Chondrocyte (in vitro differentiated cells): ENCODE measurements around the gene XRRA1. TPM values are rescaled to one million over a fixed set of nuclear protein-coding genes. Genes with fewer than 3 reads are reported as not detected.

ENCODE experiments used
- DNase-seq: peaks from one replicate; pipeline ENCODE4 v3.0.0; 2021; ENCODE audit warnings: mixed read lengths, low spot score
- H3K27ac Mint-ChIP-seq: one replicate; pipeline ENCODE4 v1.8.0; 2021; ENCODE audit warnings: mild to moderate bottlenecking, moderate library complexity, mixed read lengths; ENCODE audit not compliant: unreplicated experiment
- H3K27me3 Mint-ChIP-seq: 2 replicates; pipeline ENCODE4 v1.8.0; 2021; ENCODE audit warnings: low read depth, mixed read lengths
- H3K36me3 Mint-ChIP-seq: 2 replicates; pipeline ENCODE4 v1.8.0; 2021; ENCODE audit warnings: low read depth, mixed read lengths
- H3K4me1 Mint-ChIP-seq: 2 replicates; pipeline ENCODE4 v1.8.0; 2021; ENCODE audit warnings: low read depth, mild to moderate bottlenecking, mixed read lengths
- H3K4me3 Mint-ChIP-seq: one replicate; pipeline ENCODE4 v1.8.0; 2021; ENCODE audit warnings: mild to moderate bottlenecking, moderate library complexity, mixed read lengths; ENCODE audit not compliant: unreplicated experiment
- H3K9me3 Mint-ChIP-seq: 2 replicates; pipeline ENCODE4 v1.8.0; 2021; ENCODE audit warnings: low read depth, mixed read lengths
- total RNA-seq: library from RNA; stranded (reverse); gene quantifications from 3 replicates; pipeline ENCODE4 v1.2.1, GENCODE V29; 2021
- TF ChIP-seq, protein P1 (sequence below): fragments of 200-600 bp; sonication (generic); IDR thresholded peaks from 2 replicates; pipeline ENCODE4 v1.5.0; 2021; ENCODE audit warnings: antibody characterized with exemption, mild to moderate bottlenecking, moderate library complexity

The XRRA1 gene
- total RNA-seq, 1 donor from 2014 or later: 8.0 TPM

DNA sequence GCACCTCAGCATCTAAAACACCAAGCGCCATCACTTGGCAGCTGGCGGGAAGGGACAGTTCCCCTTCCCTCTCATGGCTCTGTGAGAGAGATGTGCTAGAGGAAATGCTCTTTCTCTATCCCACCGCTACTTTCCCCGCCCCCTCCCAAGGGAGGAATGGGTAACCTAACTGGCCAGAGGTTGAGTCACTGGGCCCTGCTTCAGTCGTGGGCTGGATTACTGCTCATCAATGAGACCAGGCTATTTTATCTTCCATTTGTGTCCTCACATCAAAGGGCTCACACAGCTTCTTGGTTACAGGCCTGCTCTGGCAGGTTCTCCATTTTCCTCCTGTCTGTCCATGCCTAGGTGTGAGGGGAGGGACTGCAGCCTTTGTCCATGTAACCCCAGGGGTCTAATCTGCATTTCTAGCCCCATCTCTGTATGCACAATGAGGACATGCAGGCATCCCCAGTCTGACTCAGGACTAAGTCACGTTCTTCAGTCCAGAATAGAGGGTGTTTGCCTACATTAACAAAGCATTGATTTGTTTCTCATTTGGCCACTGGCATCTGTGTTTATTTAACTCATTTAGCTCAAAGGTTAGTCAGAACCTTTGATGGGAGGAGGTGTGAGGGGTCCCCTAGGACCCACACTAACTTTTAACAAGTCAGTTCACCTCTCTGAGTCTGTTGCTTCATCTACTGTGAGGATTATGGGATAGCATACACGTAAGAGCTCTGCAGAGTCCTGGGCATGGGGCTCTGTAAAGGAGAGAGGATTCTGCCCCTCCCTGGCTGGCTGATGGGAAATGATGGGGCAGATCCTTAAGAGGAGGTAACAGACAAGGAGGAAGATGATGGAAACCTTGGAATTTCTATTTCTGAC, 99.1 kb downstream of the XRRA1 start:
- Mint-ChIP-seq H3K27me3 (no peaks in the 10 kb centered on the region), H3K4me1 (peaks cover 6% of the 10 kb centered on the region), H3K9me3 (no peaks in the 10 kb centered on the region), H3K27ac (no peak overlapping the region), H3K4me3 (no peak overlapping the region), H3K36me3 (peaks cover 10% of the 10 kb centered on the region)
- no peak for DNase-seq
- TF ChIP-seq, protein P1, sequence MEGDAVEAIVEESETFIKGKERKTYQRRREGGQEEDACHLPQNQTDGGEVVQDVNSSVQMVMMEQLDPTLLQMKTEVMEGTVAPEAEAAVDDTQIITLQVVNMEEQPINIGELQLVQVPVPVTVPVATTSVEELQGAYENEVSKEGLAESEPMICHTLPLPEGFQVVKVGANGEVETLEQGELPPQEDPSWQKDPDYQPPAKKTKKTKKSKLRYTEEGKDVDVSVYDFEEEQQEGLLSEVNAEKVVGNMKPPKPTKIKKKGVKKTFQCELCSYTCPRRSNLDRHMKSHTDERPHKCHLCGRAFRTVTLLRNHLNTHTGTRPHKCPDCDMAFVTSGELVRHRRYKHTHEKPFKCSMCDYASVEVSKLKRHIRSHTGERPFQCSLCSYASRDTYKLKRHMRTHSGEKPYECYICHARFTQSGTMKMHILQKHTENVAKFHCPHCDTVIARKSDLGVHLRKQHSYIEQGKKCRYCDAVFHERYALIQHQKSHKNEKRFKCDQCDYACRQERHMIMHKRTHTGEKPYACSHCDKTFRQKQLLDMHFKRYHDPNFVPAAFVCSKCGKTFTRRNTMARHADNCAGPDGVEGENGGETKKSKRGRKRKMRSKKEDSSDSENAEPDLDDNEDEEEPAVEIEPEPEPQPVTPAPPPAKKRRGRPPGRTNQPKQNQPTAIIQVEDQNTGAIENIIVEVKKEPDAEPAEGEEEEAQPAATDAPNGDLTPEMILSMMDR: no peak

DNA sequence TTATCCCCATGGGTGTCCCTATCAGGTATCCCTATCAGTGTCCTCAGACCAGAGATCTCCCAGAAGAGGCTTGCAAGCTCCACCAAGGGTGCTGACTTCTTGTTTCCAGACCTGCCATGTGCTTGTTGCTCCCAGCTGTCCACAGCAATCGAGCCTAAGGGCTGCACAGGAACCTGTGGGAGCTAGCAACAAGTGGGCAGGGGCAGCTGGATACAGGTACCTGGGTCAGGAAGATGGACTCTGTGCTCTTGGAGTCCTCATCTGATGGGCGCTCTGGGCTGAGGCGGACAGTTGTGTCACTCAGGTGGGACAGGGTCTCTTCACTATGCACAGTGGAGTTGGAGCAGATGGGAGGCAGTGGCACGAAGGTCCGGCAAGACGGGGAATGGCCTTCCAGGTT, 101.0 kb downstream of the XRRA1 start:
- DNase-seq: no peak
- no peak overlapping the region for H3K4me3 Mint-ChIP-seq
- H3K9me3 Mint-ChIP-seq: no peaks in the 10 kb centered on the region
- no peaks in the 10 kb centered on the region for H3K27me3 Mint-ChIP-seq
- peaks cover 6% of the 10 kb centered on the region for H3K4me1 Mint-ChIP-seq
- H3K27ac Mint-ChIP-seq: no peak overlapping the region
- TF ChIP-seq, protein P1: no peak
- peaks cover 15% of the 10 kb centered on the region for H3K36me3 Mint-ChIP-seq

DNA sequence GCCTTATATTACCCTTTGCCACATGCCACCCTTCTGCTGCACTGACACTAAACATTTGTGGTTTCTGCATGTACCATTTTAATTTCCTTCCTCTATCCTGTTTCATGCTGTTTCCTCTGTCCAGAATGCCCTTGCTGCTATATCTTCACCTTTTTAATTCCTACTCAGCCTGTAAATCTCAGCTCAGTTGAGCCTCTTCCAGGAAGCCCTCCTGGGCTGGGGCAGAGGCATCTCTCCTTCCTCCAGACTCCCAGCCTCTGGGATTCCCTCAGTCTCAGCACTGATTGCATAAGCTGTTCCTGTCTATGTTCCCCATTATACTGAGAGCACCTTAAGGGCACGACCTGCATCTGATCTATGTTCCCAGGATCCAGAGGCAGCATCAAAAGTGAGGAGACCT, 101.5 kb downstream of the XRRA1 start:
- Mint-ChIP-seq H3K36me3 (peaks cover 16% of the 10 kb centered on the region), H3K4me1 (peaks cover 6% of the 10 kb centered on the region), H3K4me3 (no peak overlapping the region), H3K9me3 (no peaks in the 10 kb centered on the region), H3K27me3 (no peaks in the 10 kb centered on the region), H3K27ac (no peak overlapping the region)
- TF ChIP-seq, protein P1: no peak
- no peak for DNase-seq

DNA sequence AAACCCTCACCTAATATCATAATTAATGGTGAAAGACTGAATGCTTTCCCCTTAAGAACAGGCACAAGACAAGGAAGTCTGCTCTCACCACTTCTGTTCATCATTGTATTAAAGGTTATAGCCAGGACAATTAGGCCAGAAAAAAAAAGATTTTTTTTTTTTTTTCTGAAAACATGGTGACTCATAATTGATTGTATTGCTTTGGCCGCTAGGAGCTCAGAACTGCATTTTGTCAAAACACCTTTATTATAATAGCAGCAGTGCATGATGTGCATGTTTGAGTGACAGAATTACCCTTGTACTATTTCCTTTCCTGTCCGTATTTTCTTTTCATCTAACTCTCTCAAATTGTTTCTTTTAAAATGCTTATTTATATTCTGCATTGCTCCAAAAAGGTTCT, 102.1 kb downstream of the XRRA1 start:
- Mint-ChIP-seq H3K36me3 (peaks cover 18% of the 10 kb centered on the region), H3K4me3 (no peak overlapping the region), H3K9me3 (no peaks in the 10 kb centered on the region), H3K27ac (no peak overlapping the region), H3K4me1 (peaks cover 6% of the 10 kb centered on the region), H3K27me3 (no peaks in the 10 kb centered on the region)
- TF ChIP-seq, protein P1: no peak
- no peak for DNase-seq

DNA sequence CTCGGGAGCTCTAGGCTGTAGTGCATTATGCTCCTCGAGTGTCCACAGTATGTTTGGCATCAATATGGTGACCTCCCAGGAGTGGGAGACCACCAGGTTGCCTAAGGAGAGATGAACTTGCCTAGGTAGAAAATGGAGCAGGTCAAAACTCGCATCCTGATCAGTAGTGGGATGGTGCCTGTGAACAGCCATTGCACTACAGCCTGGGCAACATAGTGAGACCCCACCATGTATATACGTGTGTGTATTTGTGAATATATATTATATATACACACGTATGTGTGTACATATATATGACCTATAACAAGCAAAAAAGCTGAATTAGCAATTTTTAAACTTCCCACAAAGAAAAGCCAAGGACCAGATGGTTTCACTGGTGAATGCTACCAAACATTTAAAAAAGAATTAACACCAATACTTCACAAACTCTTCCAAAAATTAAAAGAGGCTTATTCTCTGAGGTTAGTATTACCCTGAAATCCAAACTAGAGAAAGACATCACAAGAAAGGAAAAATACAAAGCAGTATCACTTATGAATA, 102.8 kb downstream of the XRRA1 start:
- peaks cover 6% of the 10 kb centered on the region for H3K4me1 Mint-ChIP-seq
- no peak overlapping the region for H3K27ac Mint-ChIP-seq
- H3K36me3 Mint-ChIP-seq: peaks cover 15% of the 10 kb centered on the region
- no peak for DNase-seq
- no peaks in the 10 kb centered on the region for H3K27me3 Mint-ChIP-seq
- no peak overlapping the region for H3K4me3 Mint-ChIP-seq
- TF ChIP-seq, protein P1: no peak
- no peaks in the 10 kb centered on the region for H3K9me3 Mint-ChIP-seq
